Left lung (tissue), 14 donors: ENCODE results near the gene PRSS58. TPM values are rescaled to one million over a fixed set of nuclear protein-coding genes. Genes with fewer than 3 reads are reported as not detected.

ENCODE experiments used
- ATAC-seq: fragments of 200-7000 bp; cut with Tn5 transposase; one replicate; pipeline ENCODE4 v1.9.1; 2020; ENCODE audit warnings: moderate library complexity
- DNase-seq, 4 donors: peaks; one replicate each; pipeline ENCODE4 v3.0.0-alpha.2; 2013 to 2020
- H3K27ac ChIP-seq, 2 donors: fragments of 200-600 bp; sonication (generic) in 1 of 2; one replicate each; pipeline versions ENCODE4 v1.5.0 to v1.8.0; 2020 to 2021
- H3K27me3 ChIP-seq, 2 donors: fragments of 200-600 bp; sonication (generic) in 1 of 2; one replicate each; pipeline versions ENCODE4 v1.5.0 to v1.8.0; 2020 to 2021
- H3K36me3 ChIP-seq, 2 donors: fragments of 200-600 bp; sonication (generic) in 1 of 2; one replicate each; pipeline versions ENCODE4 v1.5.0 to v1.8.0; 2020 to 2021
- H3K4me1 ChIP-seq, 2 donors: fragments of 200-600 bp; one replicate each; pipeline ENCODE4 v1.8.0; 2021
- H3K4me3 ChIP-seq, 2 donors: fragments of 200-600 bp; sonication (generic) in 1 of 2; one replicate each; pipeline versions ENCODE4 v1.5.0 to v1.8.0; 2020 to 2021; ENCODE audit warnings: mild to moderate bottlenecking in 1 of 2
- H3K9me3 ChIP-seq, 2 donors: fragments of 200-600 bp; sonication (generic) in 1 of 2; one replicate each; pipeline versions ENCODE4 v1.5.0 to v1.8.0; 2020 to 2021
- intact Hi-C, 2 donors: fragments of 100-400 bp; cut with DNase I; formaldehyde crosslinking; loops; one replicate each; pipeline versions ENCODE4 v1.11.2 to v1.14.2; 2022
- long read RNA-seq, 12 donors: library from polyadenylated mRNA in 2 of 12; unstranded in 2 of 12; transcript quantifications; one replicate each; pipeline ENCODE4 v2.0.0 and lab custom pipeline, GENCODE V29; 2019 to 2026
- polyA plus RNA-seq, 6 donors: library from polyadenylated mRNA; unstranded; fragments of 120-200 nt; gene quantifications; one replicate each; pipeline ENCODE4 v1.2.1, GENCODE V29; 2013; ENCODE audit not compliant: insufficient read length in 6 of 6
- total RNA-seq, 2 donors: library from RNA; stranded (reverse); fragmentation: NEBNext Ultra II Directional; extraction: Animal tissue kit (Norgen Biotek cat#: 25700); gene quantifications; one replicate each; pipeline ENCODE4 v1.2.1, GENCODE V29; 2021
- TF ChIP-seq, protein P1 (sequence below), 2 donors: fragments of 200-600 bp; sonication (generic) in 1 of 2; IDR thresholded peaks; one replicate each; pipeline versions ENCODE4 v1.5.0 to v1.8.0; 2021; ENCODE audit warnings: antibody characterized with exemption in 2 of 2
- donor health status: DM: no; HTN: yes; CAD: no.
- donor health status: DM: no; HTN: no; CAD: no.

Gene PRSS58, protein sequence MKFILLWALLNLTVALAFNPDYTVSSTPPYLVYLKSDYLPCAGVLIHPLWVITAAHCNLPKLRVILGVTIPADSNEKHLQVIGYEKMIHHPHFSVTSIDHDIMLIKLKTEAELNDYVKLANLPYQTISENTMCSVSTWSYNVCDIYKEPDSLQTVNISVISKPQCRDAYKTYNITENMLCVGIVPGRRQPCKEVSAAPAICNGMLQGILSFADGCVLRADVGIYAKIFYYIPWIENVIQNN
- total RNA-seq (not detected), polyA plus RNA-seq (not detected)
- long read RNA-seq, donor 1: 0 reads
- long read RNA-seq, donor 2: 0 reads
- long read RNA-seq, donor 3: 0 reads
- long read RNA-seq, donor 4: 0 reads
- long read RNA-seq, donor 5: 0 reads
- long read RNA-seq, donor 6: 0 reads
- long read RNA-seq, donor 7: 0 reads
- long read RNA-seq, donor 8: 0 reads
- long read RNA-seq, donor 9: 0 reads
- long read RNA-seq, donor 10: 0 reads
- long read RNA-seq, donor 11: 0 reads
- long read RNA-seq, donor 12: 0 reads

- Histone ChIP-seq H3K27me3 (no peaks in the 10 kb centered on the region), H3K4me3 (no peak within 1 kb of the TSS), H3K9me3 (peaks cover 0 to 12% of the 10 kb centered on the region in 2 donors), H3K27ac (no peak within 1 kb of the TSS), H3K4me1 (no peaks in the 10 kb centered on the region), H3K36me3 (no peaks in the 10 kb centered on the region)
- intact Hi-C loops: no loop called here
- TF ChIP-seq, protein P1, sequence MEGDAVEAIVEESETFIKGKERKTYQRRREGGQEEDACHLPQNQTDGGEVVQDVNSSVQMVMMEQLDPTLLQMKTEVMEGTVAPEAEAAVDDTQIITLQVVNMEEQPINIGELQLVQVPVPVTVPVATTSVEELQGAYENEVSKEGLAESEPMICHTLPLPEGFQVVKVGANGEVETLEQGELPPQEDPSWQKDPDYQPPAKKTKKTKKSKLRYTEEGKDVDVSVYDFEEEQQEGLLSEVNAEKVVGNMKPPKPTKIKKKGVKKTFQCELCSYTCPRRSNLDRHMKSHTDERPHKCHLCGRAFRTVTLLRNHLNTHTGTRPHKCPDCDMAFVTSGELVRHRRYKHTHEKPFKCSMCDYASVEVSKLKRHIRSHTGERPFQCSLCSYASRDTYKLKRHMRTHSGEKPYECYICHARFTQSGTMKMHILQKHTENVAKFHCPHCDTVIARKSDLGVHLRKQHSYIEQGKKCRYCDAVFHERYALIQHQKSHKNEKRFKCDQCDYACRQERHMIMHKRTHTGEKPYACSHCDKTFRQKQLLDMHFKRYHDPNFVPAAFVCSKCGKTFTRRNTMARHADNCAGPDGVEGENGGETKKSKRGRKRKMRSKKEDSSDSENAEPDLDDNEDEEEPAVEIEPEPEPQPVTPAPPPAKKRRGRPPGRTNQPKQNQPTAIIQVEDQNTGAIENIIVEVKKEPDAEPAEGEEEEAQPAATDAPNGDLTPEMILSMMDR (IDR thresholded peaks at IDR 0.05): no peak
- no peak for ATAC-seq
- no peak for DNase-seq
These were observed at the start of gene PRSS58 for GRCh38 chr7:142257958-142258357. PRSS58 (minus strand) TSS chr7:142258058; CDS start chr7:142257707, 351 bp downstream.

DNA sequence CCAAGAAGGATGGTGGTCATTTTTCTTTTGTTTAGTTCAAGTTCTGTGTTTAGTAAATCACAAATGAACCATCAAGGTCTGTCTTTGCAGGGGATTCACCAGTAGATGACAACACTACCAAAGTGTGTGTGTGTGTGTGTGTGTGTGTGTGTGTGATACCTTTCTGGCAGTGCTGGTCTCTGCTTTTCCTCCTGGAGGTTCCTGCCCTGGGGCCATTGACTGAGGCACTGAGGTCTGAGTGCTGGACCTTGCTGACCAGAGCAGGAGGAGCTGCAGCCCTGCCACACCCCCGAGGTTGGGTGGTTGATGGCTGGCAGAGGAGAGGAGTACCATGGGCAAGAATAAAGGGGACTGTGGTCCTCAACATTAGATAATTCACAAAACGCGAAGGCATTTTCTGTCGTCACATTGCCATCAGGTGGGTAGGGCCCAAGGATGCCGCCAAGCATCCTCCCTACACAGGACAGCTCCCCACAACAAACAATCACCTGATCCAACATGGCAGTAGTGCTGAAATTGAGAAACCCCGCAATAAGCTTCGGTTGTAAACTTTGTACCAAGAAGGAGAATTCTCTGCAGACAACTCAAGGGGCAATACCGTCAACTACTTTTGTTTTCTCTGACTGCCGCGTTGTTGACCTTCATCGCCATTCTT lies 49.5 kb upstream of the PRSS58 start:
- Histone ChIP-seq H3K9me3 (no peaks in the 10 kb centered on the region), H3K36me3 (no peaks in the 10 kb centered on the region), H3K4me3 (no peak overlapping the region), H3K27me3 (peaks cover 0 to 4% of the 10 kb centered on the region in 2 donors), H3K4me1 (no peaks in the 10 kb centered on the region), H3K27ac (no peak overlapping the region)
- TF ChIP-seq, protein P1 (IDR thresholded peaks at IDR 0.05): no peak
- intact Hi-C loops: no loop called here
- DNase-seq (no peak), ATAC-seq (no peak)

DNA sequence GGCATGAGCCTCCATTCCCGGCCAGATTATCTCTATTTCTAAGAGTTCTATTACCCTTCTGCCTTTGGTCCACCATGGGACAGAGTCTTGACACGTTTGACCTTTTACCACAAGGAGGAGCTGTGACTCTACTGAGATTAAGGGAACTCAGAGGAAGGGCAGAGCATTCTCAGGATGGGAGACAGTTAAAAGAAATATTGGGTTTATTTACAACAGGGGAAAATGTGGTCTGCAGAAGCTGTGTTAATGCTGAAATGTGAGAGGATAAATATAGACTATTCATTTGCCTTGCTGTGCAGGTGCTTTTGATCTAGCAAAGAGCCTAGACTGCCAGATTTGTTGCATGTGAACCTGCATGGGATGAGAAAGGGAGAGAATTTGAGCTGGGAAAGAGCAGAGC lies 45.8 kb upstream of the PRSS58 start:
- Histone ChIP-seq H3K36me3 (no peaks in the 10 kb centered on the region), H3K27me3 (peaks cover 0 to 4% of the 10 kb centered on the region in 2 donors), H3K4me1 (peaks cover 0 to 5% of the 10 kb centered on the region in 2 donors), H3K27ac (no peak overlapping the region), H3K9me3 (no peaks in the 10 kb centered on the region), H3K4me3 (no peak overlapping the region)
- intact Hi-C loops: no loop called here
- no peak for DNase-seq
- no peak for ATAC-seq
- TF ChIP-seq, protein P1 (IDR thresholded peaks at IDR 0.05): peak in 1 of 2 donors; percentile 17

DNA sequence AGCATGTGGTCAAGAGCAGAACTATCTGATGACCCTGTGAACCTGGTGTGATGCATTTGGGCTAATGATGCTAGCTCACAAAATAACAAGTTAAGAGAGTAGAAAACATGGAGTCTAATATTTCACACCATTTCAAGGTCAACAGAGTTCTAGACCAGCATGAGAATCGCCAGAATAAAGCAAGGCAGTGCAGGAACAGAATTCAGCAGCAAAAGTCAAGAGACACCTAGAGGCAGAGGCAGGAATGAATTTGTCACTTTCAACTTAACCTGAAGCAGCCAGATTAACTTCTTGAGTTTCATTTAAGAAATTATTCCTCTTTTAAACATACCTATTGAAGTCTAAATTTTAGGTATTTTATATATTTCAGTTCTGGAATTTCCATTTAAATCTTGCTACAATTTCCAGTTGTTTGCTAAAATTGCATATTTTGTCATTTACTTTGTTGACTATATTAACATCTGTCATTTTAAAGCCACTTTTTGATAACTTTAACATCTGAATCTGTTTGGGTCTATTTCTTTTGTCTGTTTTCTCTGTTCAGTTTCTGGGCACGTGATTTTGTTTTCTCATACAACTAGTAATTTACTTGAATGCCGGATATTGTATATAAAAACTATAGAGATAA lies 44.2 kb upstream of the PRSS58 start:
- no peak for ATAC-seq
- intact Hi-C loops: no loop called here

More for the DNA sequence above, 44.2 kb upstream of the PRSS58 start:
- Histone ChIP-seq H3K36me3 (no peaks in the 10 kb centered on the region), H3K27me3 (peaks cover 0 to 9% of the 10 kb centered on the region in 2 donors), H3K27ac (no peak overlapping the region), H3K9me3 (no peaks in the 10 kb centered on the region), H3K4me1 (peaks cover 0 to 5% of the 10 kb centered on the region in 2 donors), H3K4me3 (no peak overlapping the region)
- no peak for DNase-seq
- TF ChIP-seq, protein P1 (IDR thresholded peaks at IDR 0.05): no peak
